GM12872 (cell line): ENCODE data around the gene FBXO42.

ENCODE experiments used
- CTCF ChIP-seq: IDR thresholded peaks from 3 replicates; pipeline ENCODE4 v1.5.1; 2011; ENCODE audit warnings: low read depth, mild to moderate bottlenecking, low read length, moderate library complexity; ENCODE audit not compliant: insufficient read depth

Gene FBXO42

GRCh38 chr1:16221499-16221898 is 130.8 kb downstream of the FBXO42 start:
- TF ChIP-seq CTCF = no peak

GRCh38 chr1:16219968-16220500 is 132.2 kb downstream of the FBXO42 start:
- TF ChIP-seq CTCF = no peak

GRCh38 chr1:16218674-16219071 is 133.6 kb downstream of the FBXO42 start:
- no peak for TF ChIP-seq CTCF

- no peak for TF ChIP-seq CTCF
Measured at GRCh38 chr1:16218014-16218673, 134.1 kb downstream of the FBXO42 start.

- no peak for TF ChIP-seq CTCF
Measured at GRCh38 chr1:16217061-16217785, 135.1 kb downstream of the FBXO42 start.

- TF ChIP-seq CTCF = no peak
Measured at GRCh38 chr1:16215882-16216753, 136.2 kb downstream of the FBXO42 start.

- TF ChIP-seq CTCF = no peak
Measured at GRCh38 chr1:16213013-16213412, 139.3 kb downstream of the FBXO42 start.
